ENCODE results near the gene ENOX1. TPM values are rescaled to one million over a fixed set of nuclear protein-coding genes. Genes with fewer than 3 reads are reported as not detected.

Gene ENOX1
- total RNA-seq, 4 donors from 2014 or later: 3.6 to 18.7 (median 5.7) TPM

DNA sequence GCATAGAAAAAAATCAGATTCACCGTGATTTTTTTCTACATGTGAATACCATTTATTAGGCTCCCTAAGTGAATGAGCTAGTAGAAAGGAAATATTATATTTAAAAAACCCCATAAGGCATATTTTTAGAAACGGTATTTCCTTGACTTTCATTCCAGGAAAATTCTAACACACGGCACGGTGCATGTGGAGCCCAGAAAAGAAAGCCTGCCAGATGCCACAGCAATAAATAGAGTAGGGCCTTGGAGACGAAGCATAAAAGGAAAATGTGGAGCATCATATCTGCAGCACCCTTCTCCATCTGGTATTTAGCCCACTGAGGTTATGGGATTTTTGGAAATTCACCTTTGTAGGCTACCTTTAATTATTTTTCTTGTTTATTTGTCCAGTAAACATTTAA, 314.4 kb downstream of the ENOX1 start:
- Histone ChIP-seq H3K4me3 (no peak overlapping the region), H3K27ac (no peak overlapping the region), H3K9me3 (no peaks in the 10 kb centered on the region), H3K36me3 (no peaks in the 10 kb centered on the region), H3K27me3 (no peaks in the 10 kb centered on the region), H3K4me1 (peaks cover 0 to 8% of the 10 kb centered on the region in 2 donors)
- intact Hi-C loops (cut with DNase I; ENCODE audit: low total_unique reads): no loop called here
- DNase-seq: no peak
- no peak for TF ChIP-seq POLR2A (IDR thresholded peaks at IDR 0.05)
- no peak for TF ChIP-seq CTCF (IDR thresholded peaks at IDR 0.05)

GRCh38 chr13:43470610-43471009, 316.2 kb downstream of the ENOX1 start:
- Histone ChIP-seq H3K4me1 (peaks cover 0 to 8% of the 10 kb centered on the region in 2 donors), H3K36me3 (no peaks in the 10 kb centered on the region), H3K9me3 (no peaks in the 10 kb centered on the region), H3K4me3 (no peak overlapping the region), H3K27me3 (no peaks in the 10 kb centered on the region), H3K27ac (no peak overlapping the region)
- intact Hi-C loops (cut with DNase I; ENCODE audit: low total_unique reads): no loop called here
- no peak for DNase-seq
- no peak for TF ChIP-seq CTCF (IDR thresholded peaks at IDR 0.05)
- no peak for TF ChIP-seq POLR2A (IDR thresholded peaks at IDR 0.05)

DNA sequence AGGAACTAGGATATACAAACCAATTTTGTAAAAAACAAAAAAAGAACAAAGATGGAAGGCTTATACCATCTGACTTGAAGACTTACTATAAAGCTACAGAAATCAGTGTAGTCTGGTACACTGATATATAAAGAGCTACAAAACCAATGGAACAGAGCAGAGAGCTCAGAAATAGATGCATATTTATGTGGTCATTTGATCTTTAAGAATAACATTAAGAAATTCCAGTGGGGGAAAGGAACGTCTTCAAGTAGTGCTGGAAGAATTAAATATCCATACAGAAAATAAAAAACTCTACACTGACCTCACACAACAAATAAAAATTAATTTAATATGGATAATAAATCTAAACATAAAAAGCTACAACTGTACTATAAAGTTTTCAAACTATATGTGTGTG, 317.0 kb downstream of the ENOX1 start:
- peaks cover 0 to 8% of the 10 kb centered on the region in 2 donors for H3K4me1 ChIP-seq
- no peak overlapping the region for H3K4me3 ChIP-seq
- TF ChIP-seq POLR2A (IDR thresholded peaks at IDR 0.05) (no peak), CTCF (IDR thresholded peaks at IDR 0.05) (no peak)
- DNase-seq: no peak
- no peak overlapping the region for H3K27ac ChIP-seq
- H3K27me3 ChIP-seq: no peaks in the 10 kb centered on the region
- intact Hi-C loops (cut with DNase I; ENCODE audit: low total_unique reads): no loop called here
- H3K9me3 ChIP-seq: no peaks in the 10 kb centered on the region
- no peaks in the 10 kb centered on the region for H3K36me3 ChIP-seq

GRCh38 chr13:43464578-43465264, 322.1 kb downstream of the ENOX1 start:
- intact Hi-C loops (cut with DNase I; ENCODE audit: low total_unique reads): no loop called here
- Histone ChIP-seq H3K27me3 (no peaks in the 10 kb centered on the region), H3K9me3 (no peaks in the 10 kb centered on the region), H3K4me3 (no peak overlapping the region), H3K27ac (no peak overlapping the region), H3K36me3 (no peaks in the 10 kb centered on the region), H3K4me1 (no peaks in the 10 kb centered on the region)
- DNase-seq: no peak
- TF ChIP-seq POLR2A (IDR thresholded peaks at IDR 0.05) (no peak), CTCF (IDR thresholded peaks at IDR 0.05) (no peak)

DNA sequence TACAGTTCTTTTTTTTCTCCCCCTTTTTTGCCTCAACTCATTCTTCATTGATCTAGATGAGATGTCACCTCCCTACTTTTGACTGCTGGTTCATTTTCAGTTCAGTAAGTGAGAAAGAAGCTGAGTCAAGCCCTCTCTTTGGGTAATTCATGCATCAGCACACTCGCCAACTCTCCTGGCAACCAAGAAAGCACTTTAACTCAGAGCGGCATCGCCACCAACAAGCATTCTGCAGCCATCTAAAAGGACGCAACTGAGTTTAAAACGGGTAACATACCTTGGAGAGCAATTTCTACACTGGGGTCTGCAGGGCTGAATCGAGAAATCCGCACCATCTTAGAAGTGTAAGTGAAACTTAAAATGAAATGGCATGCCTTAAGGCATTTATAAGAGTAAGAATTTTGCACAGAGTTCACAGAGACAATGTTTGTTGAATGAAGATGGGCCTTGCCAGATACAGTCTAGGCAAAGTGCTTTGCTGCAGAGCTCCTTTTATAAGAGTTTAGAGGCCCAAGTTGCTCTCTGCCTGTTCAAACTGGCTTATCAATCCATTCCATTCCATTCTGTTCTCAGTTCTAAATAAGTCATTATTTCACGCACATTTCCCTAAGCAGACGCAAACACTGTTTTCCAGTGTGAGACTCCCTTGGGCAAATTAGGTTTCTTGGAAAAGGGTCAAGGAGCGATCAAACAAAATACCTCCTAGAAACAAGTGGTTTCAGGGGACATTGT, 338.0 kb downstream of the ENOX1 start:
- Histone ChIP-seq H3K4me3 (no peak overlapping the region), H3K4me1 (no peaks in the 10 kb centered on the region), H3K27me3 (no peaks in the 10 kb centered on the region), H3K36me3 (no peaks in the 10 kb centered on the region), H3K27ac (no peak overlapping the region), H3K9me3 (no peaks in the 10 kb centered on the region)
- TF ChIP-seq POLR2A (IDR thresholded peaks at IDR 0.05): no peak
- TF ChIP-seq CTCF (IDR thresholded peaks at IDR 0.05): no peak
- DNase-seq: no peak
- intact Hi-C loops (cut with DNase I; ENCODE audit: low total_unique reads): no loop called here
